ENCODE results near the gene IGHMBP2. TPM values are rescaled to one million over a fixed set of nuclear protein-coding genes. Genes with fewer than 3 reads are reported as not detected.

Gene IGHMBP2
- total RNA-seq, 4 donors from 2014 or later, result 15.5 to 22.3 (median 18.1) TPM

GRCh38 chr11:68892576-68892975 is 11.1 kb upstream of the IGHMBP2 start:
- Histone ChIP-seq H3K4me3 (no peak overlapping the region), H3K4me1 (peaks cover 14 to 16% of the 10 kb centered on the region in 2 donors), H3K36me3 (peaks cover 2 to 62% of the 10 kb centered on the region in 2 donors), H3K27me3 (no peaks in the 10 kb centered on the region), H3K27ac (no peak overlapping the region), H3K9me3 (no peaks in the 10 kb centered on the region)
- TF ChIP-seq CTCF (IDR thresholded peaks at IDR 0.05 in 4 of 5, conservative IDR thresholded peaks at IDR 0.05 in 1 of 5), result no peak
- TF ChIP-seq POLR2A (IDR thresholded peaks at IDR 0.05), result no peak
- intact Hi-C loops (cut with DNase I; ENCODE audit: low total_unique reads) (no loop called here), in situ Hi-C loops (cut with MboI; ENCODE audit: low sequenced_read_pairs in 4 of 4) (no loop called here)
- ATAC-seq, result no peak
- DNase-seq, result no peak

- intact Hi-C loops (cut with DNase I; ENCODE audit: low total_unique reads), result no loop called here
Measured at GRCh38 chr11:68893282-68893681, 10.4 kb upstream of the IGHMBP2 start.

GRCh38 chr11:68896171-68896959 is 7.3 kb upstream of the IGHMBP2 start:
- in situ Hi-C loops (cut with MboI; ENCODE audit: low sequenced_read_pairs in 4 of 4), result no loop called here
- intact Hi-C loops (cut with DNase I; ENCODE audit: low total_unique reads), result no loop called here
- Histone ChIP-seq H3K27me3 (no peaks in the 10 kb centered on the region), H3K4me1 (peaks cover 5% of the 10 kb centered on the region in 2 donors), H3K4me3 (no peak overlapping the region), H3K27ac (no peak overlapping the region), H3K36me3 (peaks cover 2 to 81% of the 10 kb centered on the region in 2 donors), H3K9me3 (no peaks in the 10 kb centered on the region)
- ATAC-seq (no peak), DNase-seq (no peak)
- TF ChIP-seq CTCF (IDR thresholded peaks at IDR 0.05 in 4 of 5, conservative IDR thresholded peaks at IDR 0.05 in 1 of 5) (no peak), POLR2A (IDR thresholded peaks at IDR 0.05) (no peak)

More at GRCh38 chr11:68893282-68893681, 10.4 kb upstream of the IGHMBP2 start:
- in situ Hi-C loops (cut with MboI; ENCODE audit: low sequenced_read_pairs in 4 of 4), result no loop called here
- Histone ChIP-seq H3K4me1 (peaks cover 14 to 16% of the 10 kb centered on the region in 2 donors), H3K9me3 (no peaks in the 10 kb centered on the region), H3K4me3 (no peak overlapping the region), H3K36me3 (peaks cover 2 to 68% of the 10 kb centered on the region in 2 donors), H3K27me3 (no peaks in the 10 kb centered on the region), H3K27ac (no peak overlapping the region)
- ATAC-seq (no peak), DNase-seq (no peak)
- TF ChIP-seq CTCF (IDR thresholded peaks at IDR 0.05 in 4 of 5, conservative IDR thresholded peaks at IDR 0.05 in 1 of 5) (no peak), POLR2A (IDR thresholded peaks at IDR 0.05) (no peak)

- Histone ChIP-seq H3K4me3 (no peak overlapping the region), H3K9me3 (no peaks in the 10 kb centered on the region), H3K4me1 (peaks cover 4 to 7% of the 10 kb centered on the region in 2 donors), H3K36me3 (peaks cover 2 to 76% of the 10 kb centered on the region in 2 donors), H3K27ac (no peak overlapping the region), H3K27me3 (no peaks in the 10 kb centered on the region)
- in situ Hi-C loops (cut with MboI; ENCODE audit: low sequenced_read_pairs in 4 of 4) (no loop called here), intact Hi-C loops (cut with DNase I; ENCODE audit: low total_unique reads) (no loop called here)
- TF ChIP-seq POLR2A (IDR thresholded peaks at IDR 0.05) (no peak), CTCF (IDR thresholded peaks at IDR 0.05 in 4 of 5, conservative IDR thresholded peaks at IDR 0.05 in 1 of 5) (no peak)
- ATAC-seq (no peak), DNase-seq (no peak)
Measured at GRCh38 chr11:68897441-68897840, 6.2 kb upstream of the IGHMBP2 start.

Measured in gastrocnemius medialis (tissue), 4 donors.